GM18526 (cell line): ENCODE results near the gene FANCG.

Source experiments
- POLR2A ChIP-seq: IDR thresholded peaks from 3 replicates; pipeline ENCODE4 v1.6.1; 2011; ENCODE audit not compliant: insufficient read length; ENCODE audit errors: extremely low read depth

The FANCG gene

DNA sequence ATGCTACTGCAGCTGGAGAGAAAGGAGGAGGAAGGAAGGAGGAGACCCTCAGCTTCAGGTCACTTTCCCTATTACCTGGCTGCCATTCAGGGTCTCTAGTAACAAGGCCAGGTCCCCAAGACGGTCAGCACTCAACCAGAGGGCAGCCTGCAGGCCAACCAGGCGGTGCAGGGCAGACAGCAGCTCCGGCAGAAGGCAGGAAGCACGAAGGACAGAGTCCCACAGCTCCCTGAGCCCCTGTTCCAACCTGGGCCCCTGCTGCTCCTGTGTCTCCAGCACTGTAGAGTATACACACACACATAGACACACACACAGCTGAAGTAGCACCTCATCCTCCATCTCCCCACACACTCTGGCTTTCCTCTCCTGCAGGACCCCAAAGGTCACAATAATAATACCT lies 1.7 kb downstream of the FANCG start:
- TF ChIP-seq POLR2A = no peak

DNA sequence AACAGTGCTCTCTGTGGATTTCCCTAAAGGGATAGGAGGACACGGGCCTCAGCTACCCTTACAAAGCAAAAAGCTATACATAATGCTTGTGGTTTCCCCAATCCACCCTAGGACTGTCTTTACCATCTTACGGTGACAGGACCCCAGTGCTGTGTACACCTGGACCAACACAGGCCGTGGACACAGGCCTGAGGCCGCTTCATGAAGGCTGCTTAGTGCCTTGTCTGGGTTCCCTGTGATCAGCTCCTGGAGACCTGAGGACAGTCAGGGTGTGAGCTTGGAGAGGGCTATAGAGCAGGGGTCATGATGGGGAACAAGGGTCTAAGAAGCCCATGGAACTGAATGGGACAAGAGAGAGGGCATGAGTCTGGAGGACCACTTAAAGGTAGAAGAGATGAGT lies 2.9 kb downstream of the FANCG start:
- TF ChIP-seq POLR2A = no peak

DNA sequence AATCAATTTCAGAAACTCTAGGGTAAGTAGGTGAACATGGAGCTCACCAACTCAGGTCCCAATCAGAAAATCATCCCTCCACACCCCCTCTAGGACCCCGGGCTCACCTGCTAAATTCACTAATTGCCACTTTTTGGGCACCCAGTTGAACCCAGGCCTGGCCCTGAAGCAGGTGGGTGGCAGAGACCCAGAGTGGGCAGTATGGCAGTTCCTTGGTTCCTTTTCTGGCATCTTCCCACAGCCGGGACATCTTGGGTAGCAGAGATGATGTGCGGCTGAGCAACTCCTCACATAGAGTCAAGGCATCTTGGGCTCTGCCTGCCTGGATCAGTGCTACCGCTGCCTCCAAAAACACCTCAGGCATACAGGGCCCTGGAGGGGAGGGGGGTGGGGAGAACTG lies 4.4 kb downstream of the FANCG start:
- no peak for TF ChIP-seq POLR2A

DNA sequence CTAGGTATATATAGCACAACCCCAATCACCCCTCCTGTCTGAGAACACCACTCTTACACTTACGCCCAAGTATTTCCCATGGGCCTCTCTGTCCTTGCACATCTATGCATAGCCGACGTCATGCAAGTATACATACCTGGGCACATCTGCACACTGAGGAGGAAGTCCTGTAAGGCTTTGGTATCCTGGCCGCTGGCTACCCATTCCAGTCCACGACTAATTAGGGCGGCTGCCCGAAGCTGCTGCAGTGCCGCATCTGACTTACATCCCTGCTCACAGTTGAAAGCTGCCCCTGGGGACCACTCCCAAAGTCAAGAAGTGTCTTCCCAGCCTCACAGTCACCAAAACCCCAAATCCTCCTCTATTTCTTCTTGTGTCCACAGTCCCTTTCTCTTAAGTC lies 5.0 kb downstream of the FANCG start:
- no peak for TF ChIP-seq POLR2A

DNA sequence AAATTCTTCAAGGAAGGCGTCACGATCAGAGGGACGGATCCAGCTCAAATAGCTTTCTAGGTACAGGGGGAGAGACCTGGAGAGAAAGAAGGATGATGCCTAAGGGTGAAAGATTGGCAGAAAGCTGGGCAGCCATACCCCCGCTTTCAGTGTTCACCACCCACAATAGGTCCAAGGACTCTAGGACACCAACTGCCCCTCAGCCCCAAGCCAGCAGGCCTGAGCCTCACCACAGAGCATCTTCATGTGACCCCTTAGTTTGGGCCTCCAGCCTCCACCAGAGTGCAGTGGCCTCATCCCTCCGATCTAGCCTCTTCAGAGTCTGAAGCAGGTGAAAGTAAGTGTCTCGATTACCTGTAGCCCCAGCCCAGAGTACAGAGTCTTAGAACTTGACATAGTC lies 5.6 kb downstream of the FANCG start:
- no peak for TF ChIP-seq POLR2A

DNA sequence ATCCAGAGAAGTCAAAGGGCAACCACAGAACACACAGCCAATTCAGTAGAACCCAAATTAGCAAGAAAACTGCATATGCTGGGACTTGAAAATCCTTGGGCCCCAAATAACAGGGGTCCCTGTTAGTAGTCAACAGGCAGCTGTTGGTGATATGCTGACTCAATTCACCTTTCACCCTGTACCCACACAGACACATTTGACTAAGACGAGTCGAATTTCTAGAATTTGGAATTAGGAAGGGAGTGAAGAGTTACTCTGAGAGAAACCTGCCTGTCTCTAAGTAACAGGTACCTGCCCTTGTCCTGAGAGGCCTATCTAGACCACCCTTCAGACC lies 6.5 kb downstream of the FANCG start:
- TF ChIP-seq POLR2A = no peak

DNA sequence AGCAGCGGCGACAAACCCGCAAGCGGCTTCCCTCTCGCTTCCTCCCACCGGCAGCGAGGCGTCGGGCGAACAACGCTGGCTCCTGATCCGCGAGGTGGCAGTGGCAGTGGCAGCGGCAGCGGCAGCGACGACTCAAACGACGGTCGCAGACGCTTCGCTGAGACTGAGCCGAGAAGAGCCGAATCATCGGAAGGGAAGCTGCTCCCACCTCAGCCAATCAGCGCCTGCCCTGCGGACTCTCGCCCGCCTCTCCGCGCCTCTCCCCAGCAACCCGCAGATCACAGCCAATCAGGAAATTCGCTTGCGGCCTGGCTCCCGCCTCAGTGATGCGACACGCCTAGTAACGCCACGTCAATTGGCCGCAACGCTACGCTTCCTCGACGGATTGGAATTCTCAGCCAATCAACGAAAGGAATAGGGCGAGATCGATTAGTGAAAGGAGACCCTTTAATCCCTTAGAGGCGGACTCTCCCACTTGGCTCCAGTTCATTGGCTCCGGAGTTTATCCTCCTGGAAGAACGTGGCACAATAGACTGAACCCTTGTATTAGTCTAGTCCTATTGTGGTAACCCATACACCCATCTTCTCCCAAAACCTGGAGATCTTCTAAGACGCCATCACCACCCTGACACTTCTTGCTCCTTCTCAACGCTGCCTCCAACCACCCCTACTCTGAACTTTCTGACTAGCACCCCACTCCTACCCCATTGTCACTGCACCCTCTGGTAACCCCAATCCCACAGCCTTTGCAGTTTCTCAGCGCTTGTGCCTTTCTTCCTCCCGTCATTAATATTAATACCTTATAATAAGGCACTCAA lies 7.1 kb downstream of the FANCG start, which contains the start of gene VCP:
TSS of gene VCP (minus strand) at position 165 of the 818 bp plus-strand sequence. CDS start 272 bp downstream, outside the sequence.
- TF ChIP-seq POLR2A = peak; percentile 96

DNA sequence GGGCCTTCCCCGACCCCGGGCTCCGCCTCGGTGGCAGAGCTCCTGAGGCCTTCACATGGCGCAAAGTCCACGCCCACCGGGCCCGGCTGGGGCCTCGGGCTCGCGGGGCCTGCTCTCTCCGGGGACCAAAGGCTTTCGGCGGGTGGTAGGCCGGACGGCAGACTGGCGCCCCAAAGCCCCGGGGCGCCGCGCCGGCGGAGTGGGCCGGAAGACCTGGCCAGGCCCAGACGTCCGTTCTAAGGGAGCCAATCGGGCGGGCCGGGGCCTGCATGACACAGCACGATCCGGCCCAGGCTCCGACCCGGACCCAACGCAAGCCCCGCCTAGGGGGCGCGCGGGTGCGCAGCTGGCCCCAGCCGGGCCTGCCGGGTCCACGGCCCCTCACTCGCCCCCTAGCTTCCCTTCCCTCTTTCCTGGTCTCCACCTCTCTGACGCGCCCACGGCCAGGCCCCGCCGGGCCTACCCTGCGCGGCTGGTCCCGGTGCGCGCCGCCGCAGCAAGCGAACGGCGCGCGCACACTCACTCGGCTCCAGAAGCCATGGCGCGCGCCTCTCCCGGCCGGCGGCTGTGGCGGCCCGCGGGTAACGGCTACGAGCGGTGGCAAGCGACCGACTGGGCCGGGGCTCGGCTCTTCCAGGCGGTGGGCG lies 7.8 kb downstream of the FANCG start:
- TF ChIP-seq POLR2A = peak; percentile 37

DNA sequence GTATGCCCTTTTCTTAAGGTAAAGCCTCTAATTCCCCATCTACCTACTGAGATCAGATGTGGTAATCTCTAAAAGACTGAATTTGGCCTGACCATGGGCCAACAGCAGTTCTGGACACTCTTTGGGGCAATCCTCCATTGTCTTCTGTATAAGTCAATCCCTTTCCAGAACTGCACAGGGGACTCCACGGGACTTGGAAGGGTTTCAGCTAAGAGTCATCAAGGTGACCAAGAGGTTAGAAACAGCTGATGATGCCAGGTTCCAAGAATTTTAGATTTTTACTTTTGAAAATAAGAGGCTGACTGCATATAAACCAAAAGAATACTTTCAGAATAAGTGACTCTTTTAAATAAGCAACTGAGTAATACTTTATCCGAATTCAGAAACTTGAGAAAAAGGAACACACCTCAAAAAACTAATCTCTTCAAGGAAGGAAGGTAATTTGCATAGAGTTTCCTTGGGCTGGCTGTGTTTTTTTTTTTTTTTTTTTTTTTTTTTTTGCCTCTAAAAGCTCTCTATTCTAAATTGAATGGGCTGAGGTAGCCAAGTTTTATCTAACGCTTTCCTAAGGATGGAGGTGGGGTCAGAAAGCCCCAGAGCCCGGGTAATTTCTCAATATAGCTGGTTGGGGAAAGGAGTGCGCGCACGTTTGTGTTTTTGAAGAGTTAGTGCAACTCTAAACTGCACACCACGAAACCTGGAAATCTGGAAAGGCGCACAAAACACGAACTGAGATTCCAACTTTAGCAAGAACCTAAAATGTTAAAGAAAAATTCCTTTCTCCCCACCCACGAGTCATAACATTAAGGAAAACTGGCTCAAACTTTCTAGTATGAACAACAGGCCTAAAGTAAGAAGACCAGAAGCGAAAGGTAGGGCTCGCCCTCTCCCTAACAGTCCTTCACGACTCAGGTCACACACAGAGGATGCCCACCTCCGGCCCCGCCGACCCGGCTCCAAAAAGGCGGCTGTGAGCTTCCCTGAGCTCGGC lies 8.6 kb downstream of the FANCG start:
- no peak for TF ChIP-seq POLR2A

DNA sequence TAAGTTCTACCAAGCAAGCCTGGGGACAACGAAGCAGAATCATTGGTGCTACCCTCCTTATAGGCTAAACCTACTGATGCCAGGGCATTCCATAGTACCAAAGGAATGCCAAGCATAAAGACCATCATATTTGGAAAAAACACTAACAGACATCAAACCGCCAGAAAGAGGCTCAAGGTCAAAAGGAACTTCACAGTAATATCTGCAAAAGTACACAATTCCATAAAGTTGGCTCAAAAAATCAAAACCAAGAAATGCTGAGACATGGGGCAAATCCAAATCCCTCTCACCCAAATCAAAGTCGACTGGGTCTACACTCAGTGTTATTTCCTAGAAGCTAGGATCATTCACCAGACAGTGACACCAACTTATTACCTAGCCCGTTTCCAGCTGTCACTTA lies 10.7 kb downstream of the FANCG start:
- TF ChIP-seq POLR2A = no peak

DNA sequence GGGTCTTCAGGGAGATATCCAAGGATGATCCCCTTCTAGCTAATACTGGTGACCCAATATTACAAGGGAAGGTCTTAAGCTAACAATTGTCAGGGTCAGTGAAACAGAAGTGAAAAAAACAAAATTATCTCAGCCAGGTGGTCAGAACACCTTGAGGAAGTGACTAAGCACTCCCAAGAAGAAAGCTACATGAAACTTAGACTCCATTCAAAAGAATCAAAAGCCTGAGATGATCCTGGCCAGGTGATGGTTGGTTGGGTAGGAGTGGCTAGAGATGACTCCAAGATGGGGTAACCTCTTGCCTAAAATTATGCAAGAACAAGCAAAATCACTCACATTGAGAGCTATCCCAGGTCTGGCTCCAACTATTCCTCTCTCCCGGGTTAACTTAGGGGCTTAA lies 12.7 kb downstream of the FANCG start:
- no peak for TF ChIP-seq POLR2A

DNA sequence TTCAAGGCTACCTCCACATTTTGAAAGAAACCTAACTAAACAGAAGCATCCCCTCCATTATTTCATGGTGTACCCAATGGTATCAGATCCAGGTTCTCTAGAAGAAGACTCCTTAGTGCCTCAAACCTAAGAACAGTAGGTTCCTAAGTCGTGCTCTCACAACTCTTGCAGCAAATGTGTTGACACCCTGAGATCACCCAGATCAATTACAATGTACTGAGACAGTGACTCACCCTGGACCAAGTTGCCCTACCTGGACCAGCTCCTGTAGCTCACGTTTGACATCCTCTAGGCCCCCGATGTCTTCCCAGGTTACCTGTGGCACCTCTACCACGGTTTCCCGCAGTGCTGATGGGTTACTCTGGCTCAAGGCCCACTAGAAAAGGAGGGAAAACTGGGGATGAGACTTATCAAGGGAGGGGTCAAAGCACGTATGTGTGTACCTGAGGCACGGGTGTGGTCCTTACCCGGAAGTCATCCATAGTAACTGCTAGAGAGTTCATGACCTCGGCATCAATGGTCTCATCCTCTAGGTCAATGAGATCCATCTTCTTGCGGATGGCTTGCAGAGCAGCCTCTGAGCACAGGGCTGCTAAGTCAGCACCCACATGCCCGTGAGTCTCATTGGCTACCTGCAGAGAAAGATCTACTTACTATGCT lies 19.1 kb downstream of the FANCG start:
- TF ChIP-seq POLR2A = no peak

DNA sequence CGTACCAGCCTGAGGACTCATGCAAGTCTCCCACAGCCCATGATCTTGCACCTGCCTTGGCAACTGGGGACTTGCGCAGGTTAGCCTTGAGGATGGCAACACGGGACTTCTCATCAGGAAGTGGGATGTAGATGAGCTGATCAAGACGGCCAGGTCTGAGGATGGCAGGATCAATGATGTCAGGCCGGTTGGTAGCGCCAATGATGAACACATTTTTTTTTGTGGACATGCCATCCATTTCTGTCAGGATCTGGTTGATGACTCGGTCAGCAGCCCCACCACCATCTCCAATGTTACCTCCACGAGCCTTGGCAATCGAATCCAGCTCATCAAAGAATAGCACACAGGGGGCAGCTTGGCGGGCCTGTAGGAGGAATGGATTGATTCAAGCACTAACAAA lies 20.3 kb downstream of the FANCG start:
- no peak for TF ChIP-seq POLR2A

DNA sequence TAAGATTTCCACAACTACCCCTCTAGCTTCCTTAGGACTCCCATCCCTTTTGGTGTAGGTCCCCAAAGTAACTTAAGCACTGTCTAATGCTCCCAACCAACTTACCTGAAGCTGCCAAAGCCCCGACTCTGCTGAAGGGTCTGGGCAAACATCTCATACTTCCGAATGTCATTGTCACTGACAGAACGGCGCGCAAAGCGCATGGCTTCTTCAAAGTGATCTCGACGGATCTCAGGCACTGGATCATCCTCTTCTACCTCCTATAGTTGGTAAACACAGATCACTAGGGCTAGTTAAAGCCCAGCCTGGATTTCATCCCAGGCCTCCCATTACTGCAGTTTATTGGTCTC lies 22.5 kb downstream of the FANCG start:
- no peak for TF ChIP-seq POLR2A
